Measurements from ENCODE around the gene IPMK.

DNA sequence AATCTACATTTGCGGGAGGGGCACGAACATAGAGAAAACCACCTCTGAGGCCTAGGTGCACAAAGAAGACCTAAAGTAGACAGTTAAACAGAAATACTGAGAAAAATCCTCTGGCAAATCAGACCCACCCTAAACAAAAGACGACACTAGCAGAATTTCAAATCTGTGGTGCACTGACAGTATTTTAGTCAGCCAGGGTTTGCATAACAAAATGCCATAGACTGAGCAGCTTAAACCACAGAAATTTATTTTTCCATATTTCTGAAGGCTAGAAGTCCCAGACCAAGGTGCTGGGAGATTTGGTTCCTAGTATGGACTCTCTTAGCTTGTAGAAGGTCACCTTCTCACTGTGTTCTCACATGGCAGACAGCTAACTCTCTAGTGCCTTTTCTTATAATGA is 26.3 kb downstream of the IPMK start:
- TF ChIP-seq ELF1 (IDR thresholded peaks at IDR 0.05; ENCODE audit: borderline replicate concordance, low read depth) (no peak), EZH2 (IDR thresholded peaks at IDR 0.05) (no peak), CEBPB (IDR thresholded peaks at IDR 0.05; ENCODE audit: low read depth) (no peak), ZNF274 (IDR thresholded peaks at IDR 0.05; ENCODE audit: low read depth, low read length) (no peak), POLR2A (IDR thresholded peaks at IDR 0.05; ENCODE audit: borderline replicate concordance, extremely low read depth, insufficient read depth, insufficient read length) (no peak), ZFX (IDR thresholded peaks at IDR 0.05) (no peak), YY1 (IDR thresholded peaks at IDR 0.05; ENCODE audit: extremely low read depth, insufficient replicate concordance, low read depth, low read length) (no peak), JUND (IDR thresholded peaks at IDR 0.05) (no peak), SP1 (IDR thresholded peaks at IDR 0.05; ENCODE audit: low read depth) (no peak), POLR2AphosphoS5 (IDR thresholded peaks at IDR 0.05; ENCODE audit: low read depth, low read length) (no peak)
- TF ChIP-seq, protein P1, sequence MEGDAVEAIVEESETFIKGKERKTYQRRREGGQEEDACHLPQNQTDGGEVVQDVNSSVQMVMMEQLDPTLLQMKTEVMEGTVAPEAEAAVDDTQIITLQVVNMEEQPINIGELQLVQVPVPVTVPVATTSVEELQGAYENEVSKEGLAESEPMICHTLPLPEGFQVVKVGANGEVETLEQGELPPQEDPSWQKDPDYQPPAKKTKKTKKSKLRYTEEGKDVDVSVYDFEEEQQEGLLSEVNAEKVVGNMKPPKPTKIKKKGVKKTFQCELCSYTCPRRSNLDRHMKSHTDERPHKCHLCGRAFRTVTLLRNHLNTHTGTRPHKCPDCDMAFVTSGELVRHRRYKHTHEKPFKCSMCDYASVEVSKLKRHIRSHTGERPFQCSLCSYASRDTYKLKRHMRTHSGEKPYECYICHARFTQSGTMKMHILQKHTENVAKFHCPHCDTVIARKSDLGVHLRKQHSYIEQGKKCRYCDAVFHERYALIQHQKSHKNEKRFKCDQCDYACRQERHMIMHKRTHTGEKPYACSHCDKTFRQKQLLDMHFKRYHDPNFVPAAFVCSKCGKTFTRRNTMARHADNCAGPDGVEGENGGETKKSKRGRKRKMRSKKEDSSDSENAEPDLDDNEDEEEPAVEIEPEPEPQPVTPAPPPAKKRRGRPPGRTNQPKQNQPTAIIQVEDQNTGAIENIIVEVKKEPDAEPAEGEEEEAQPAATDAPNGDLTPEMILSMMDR (IDR thresholded peaks at IDR 0.05 in 2 of 3, conservative IDR thresholded peaks at IDR 0.05 in 1 of 3; ENCODE audit: borderline replicate concordance in 1 of 3, insufficient read depth in 1 of 3, low read depth in 2 of 3, low read length in 2 of 3) = no peak
- TF ChIP-seq, protein P2, sequence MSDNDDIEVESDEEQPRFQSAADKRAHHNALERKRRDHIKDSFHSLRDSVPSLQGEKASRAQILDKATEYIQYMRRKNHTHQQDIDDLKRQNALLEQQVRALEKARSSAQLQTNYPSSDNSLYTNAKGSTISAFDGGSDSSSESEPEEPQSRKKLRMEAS (IDR thresholded peaks at IDR 0.05) = no peak

Measured in HCT116 (cell line).